Right atrium auricular region (tissue), 2 donors: ENCODE measurements around the gene RNF213. TPM values are rescaled to one million over a fixed set of nuclear protein-coding genes. Genes with fewer than 3 reads are reported as not detected.
"Not testable (repeated sequence)": the region's sequence is repeated elsewhere in the genome, so short reads cannot be mapped to it uniquely, and the experiment has no call there.

ENCODE experiments used
- DNase-seq: peaks from one replicate; pipeline ENCODE4 v3.0.0-alpha.2; 2019; ENCODE audit warnings: low spot score
- H3K27ac ChIP-seq, 2 donors: fragments of 200-600 bp; sonication (generic); 1 replicate in 1 of 2; 2 replicates in 1 of 2; pipeline ENCODE4 v1.5.1; 2016 to 2019
- H3K27me3 ChIP-seq, 2 donors: fragments of 200-600 bp; sonication (generic); one replicate each; pipeline versions ENCODE4 v1.5.1 to v1.6.0; 2017 to 2019
- H3K36me3 ChIP-seq: fragments of 200-600 bp; sonication (generic); one replicate; pipeline ENCODE4 v1.5.1; 2016
- H3K4me1 ChIP-seq, 2 donors: fragments of 200-600 bp; sonication (generic); one replicate each; pipeline versions ENCODE4 v1.5.1 to v1.6.0; 2017 to 2019
- H3K4me3 ChIP-seq, 2 donors: fragments of 200-600 bp; sonication (generic); 1 replicate in 1 of 2; 2 replicates in 1 of 2; pipeline ENCODE4 v1.5.1; 2017 to 2019; ENCODE audit warnings: mild to moderate bottlenecking in 1 of 2, moderate library complexity in 1 of 2
- H3K9me3 ChIP-seq, 2 donors: fragments of 200-600 bp; sonication (generic); one replicate each; pipeline ENCODE4 v1.5.1; 2019
- total RNA-seq, 2 donors: library from RNA; depleted of rRNA; stranded (reverse); fragments of >200 nt; gene quantifications; one replicate each; pipeline ENCODE4 v1.1.0, GENCODE V29; 2016
- TF ChIP-seq, protein P1 (sequence below), 2 donors: fragments of 200-600 bp; sonication (generic); IDR thresholded peaks; one replicate each; pipeline ENCODE4 v1.5.1; 2019; ENCODE audit warnings: antibody characterized with exemption in 2 of 2

RNF213 gene
- total RNA-seq, 2 donors from 2014 or later, result 27.3 to 36.8 TPM

DNA sequence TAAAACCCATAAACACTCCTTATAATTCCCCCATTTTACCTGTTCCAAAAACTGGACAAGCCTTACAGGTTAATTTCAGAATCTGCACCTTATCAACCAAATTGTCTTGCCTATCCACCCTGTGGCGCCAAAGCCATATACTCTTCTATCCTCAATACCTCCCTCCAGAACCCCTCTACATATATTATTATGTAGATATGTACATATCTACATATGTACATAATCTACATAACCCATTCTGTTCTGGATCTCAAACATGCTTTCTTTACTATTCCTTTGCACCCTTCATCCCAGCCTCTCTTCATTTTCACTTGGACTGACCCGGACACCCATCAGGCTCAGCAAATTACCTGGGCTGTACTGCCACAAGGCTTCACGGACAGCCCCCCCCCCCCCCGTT, 142.3 kb downstream of the RNF213 start:
- TF ChIP-seq, protein P1, sequence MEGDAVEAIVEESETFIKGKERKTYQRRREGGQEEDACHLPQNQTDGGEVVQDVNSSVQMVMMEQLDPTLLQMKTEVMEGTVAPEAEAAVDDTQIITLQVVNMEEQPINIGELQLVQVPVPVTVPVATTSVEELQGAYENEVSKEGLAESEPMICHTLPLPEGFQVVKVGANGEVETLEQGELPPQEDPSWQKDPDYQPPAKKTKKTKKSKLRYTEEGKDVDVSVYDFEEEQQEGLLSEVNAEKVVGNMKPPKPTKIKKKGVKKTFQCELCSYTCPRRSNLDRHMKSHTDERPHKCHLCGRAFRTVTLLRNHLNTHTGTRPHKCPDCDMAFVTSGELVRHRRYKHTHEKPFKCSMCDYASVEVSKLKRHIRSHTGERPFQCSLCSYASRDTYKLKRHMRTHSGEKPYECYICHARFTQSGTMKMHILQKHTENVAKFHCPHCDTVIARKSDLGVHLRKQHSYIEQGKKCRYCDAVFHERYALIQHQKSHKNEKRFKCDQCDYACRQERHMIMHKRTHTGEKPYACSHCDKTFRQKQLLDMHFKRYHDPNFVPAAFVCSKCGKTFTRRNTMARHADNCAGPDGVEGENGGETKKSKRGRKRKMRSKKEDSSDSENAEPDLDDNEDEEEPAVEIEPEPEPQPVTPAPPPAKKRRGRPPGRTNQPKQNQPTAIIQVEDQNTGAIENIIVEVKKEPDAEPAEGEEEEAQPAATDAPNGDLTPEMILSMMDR (IDR thresholded peaks at IDR 0.05), result no peak
- Histone ChIP-seq H3K27me3 (no peaks in the 10 kb centered on the region), H3K9me3 (no peaks in the 10 kb centered on the region), H3K4me1 (no peaks in the 10 kb centered on the region), H3K27ac (no peak overlapping the region), H3K36me3 (no peaks in the 10 kb centered on the region), H3K4me3 (no peak overlapping the region)
- no peak for DNase-seq

DNA sequence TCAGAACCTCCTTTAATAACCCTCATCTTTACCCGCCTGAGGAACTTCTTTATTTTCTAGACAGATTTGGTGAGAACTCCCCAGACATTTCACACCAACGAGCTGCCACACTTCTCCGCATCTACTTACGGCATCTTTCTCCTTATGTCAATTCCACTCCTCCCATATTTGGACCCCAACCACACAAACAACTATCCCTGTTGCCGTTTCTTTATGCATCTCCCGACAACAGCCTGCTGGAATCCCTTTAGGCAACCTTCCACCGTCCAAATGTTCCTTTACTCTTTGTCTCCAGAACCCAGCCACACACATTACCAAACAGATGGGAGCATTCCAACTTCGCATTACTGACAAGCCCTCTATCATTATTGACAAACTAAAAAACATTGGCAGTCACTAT, 145.5 kb downstream of the RNF213 start:
- no peak overlapping the region for H3K27ac ChIP-seq
- TF ChIP-seq, protein P1 (IDR thresholded peaks at IDR 0.05), result no peak
- H3K36me3 ChIP-seq, result no peaks in the 10 kb centered on the region
- H3K4me1 ChIP-seq, result no peaks in the 10 kb centered on the region
- DNase-seq, result no peak
- H3K4me3 ChIP-seq, result no peak overlapping the region
- no peaks in the 10 kb centered on the region for H3K27me3 ChIP-seq
- no peaks in the 10 kb centered on the region for H3K9me3 ChIP-seq

DNA sequence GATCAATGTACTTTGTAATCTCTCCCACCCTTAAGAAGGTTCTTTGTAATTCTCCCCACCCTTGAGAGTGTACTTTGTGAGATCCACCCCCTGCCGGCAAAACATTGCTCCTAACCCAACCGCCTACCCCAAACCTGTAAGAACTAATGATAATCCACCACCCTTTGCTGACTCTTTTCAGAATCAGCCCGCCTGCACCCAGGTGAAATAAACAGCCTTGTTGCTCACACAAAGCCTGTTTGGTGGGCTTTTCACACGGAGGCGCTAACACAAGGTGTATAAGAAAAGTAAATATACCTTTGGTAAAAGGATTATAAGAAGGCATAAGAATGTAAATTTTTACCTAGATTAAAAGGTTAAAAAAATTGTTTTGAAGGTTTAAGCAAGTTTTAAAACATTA, 147.3 kb downstream of the RNF213 start:
- not testable (repeated sequence) for H3K4me3 ChIP-seq, H3K4me1 ChIP-seq, H3K27ac ChIP-seq, H3K27me3 ChIP-seq, DNase-seq, H3K36me3 ChIP-seq, H3K9me3 ChIP-seq

DNA sequence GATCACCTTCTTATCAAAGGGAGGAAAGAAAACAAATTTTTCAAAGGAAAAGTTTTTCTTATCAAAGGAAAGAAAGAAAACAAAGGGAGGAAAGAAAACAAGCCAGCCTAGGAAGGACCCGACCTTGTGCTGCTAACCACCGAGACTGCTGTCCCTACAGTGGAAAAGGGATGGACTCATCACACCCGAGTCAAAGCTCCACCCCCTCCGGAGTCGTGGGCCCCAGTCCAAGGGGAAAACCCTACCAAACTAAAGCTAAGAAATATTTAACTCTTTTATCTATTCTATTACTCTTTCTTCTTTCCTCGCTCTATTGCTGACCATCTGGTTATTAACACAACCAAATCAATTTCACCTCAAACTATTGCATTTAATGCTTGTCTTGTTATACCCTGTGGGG, 148.2 kb downstream of the RNF213 start:
- H3K36me3 ChIP-seq, result no peaks in the 10 kb centered on the region
- no peaks in the 10 kb centered on the region for H3K9me3 ChIP-seq
- no peak for DNase-seq
- H3K4me3 ChIP-seq, result no peak overlapping the region
- TF ChIP-seq, protein P1 (IDR thresholded peaks at IDR 0.05), result no peak
- H3K27ac ChIP-seq, result no peak overlapping the region
- no peaks in the 10 kb centered on the region for H3K27me3 ChIP-seq
- H3K4me1 ChIP-seq, result peaks cover 0 to 3% of the 10 kb centered on the region in 2 donors

DNA sequence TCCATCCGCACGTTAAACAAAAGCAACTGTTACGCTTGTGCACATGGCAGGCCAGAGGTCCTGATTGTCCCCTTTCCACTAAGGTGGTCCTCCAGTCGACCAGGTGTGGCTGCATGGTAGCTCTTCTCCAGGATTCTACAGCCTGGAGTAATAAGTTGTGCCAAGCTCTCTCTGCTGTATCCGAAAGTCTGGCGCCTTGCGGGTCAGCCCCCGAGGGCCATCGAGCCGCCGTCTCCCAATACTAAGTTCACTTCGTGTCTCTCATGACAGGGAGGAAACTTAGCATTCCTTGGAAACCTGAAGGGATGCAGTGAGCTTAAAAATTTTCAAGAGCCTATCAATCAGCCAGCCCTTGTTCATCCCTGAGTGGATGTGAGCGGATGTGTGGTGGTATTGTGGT, 149.0 kb downstream of the RNF213 start:
- Histone ChIP-seq H3K36me3 (no peaks in the 10 kb centered on the region), H3K4me3 (no peak overlapping the region), H3K27me3 (no peaks in the 10 kb centered on the region), H3K27ac (no peak overlapping the region), H3K4me1 (peaks cover 0 to 10% of the 10 kb centered on the region in 2 donors), H3K9me3 (no peaks in the 10 kb centered on the region)
- DNase-seq, result no peak
- TF ChIP-seq, protein P1 (IDR thresholded peaks at IDR 0.05), result no peak

DNA sequence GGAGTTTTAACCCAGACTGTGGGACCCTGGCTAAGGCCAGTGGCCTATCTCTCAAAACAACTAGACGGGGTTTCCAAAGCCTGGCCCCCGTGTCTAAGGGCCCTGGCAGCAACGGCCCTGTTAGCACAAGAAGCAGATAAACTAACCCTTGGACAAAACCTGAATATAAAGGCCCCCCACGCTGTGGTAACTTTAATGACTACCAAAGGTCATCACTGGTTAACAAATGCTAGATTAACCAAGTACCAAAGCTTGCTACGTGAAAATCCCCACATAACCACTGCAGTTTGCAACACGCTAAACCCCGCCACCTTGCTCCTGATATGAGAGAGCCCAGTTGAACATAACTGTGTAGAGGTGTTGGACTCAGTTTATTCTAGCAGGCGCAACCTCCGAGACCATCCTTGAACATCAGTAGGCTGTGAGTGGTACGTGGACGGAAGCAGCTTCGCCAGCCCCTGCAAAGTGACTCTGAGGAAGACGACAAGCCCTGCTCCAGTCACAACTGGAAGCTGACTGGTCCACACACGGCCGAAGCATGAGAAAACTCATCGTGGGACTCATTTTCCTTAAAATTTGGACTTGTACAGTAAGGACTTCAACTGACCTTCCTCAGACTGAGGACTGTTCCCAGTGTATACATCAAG, 149.9 kb downstream of the RNF213 start:
- not testable (repeated sequence) for H3K27me3 ChIP-seq, H3K9me3 ChIP-seq, H3K36me3 ChIP-seq, H3K4me3 ChIP-seq, H3K27ac ChIP-seq, DNase-seq
- H3K4me1 ChIP-seq, result peaks cover 0 to 12% of the 10 kb centered on the region in 2 donors
